ENCODE results near the gene HSPA2. TPM values are rescaled to one million over a fixed set of nuclear protein-coding genes. Genes with fewer than 3 reads are reported as not detected.

The HSPA2 gene
- total and polyA plus RNA-seq, 2 donors (not counting 1 experiment from before 2014, with no cell fraction given) = 3.6 to 19.6 TPM

DNA sequence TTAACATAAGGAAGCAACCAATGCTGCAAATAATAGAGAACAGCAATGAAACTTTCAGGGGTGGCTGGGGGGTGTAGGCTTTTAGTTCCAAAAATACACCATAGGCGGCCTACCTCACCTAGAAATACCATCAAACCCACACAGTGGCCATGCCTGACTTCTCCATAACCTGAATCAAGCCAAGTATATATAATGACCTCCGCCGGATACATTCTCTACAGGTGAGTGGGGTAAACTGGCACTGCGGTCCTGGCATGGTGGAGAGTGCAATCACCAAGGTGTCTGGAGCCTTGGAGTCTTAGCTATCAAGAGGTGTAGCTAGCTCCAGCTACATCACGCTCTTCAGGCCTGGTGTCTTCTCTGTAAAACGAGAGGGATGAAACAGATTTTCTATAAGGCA is 38.1 kb upstream of the HSPA2 start:
- TF ChIP-seq EZH2 (IDR thresholded peaks at IDR 0.05; ENCODE audit: borderline replicate concordance, insufficient read depth, low read depth, low read length, poor library complexity, severe bottlenecking) = no peak
- TF ChIP-seq, protein P1, sequence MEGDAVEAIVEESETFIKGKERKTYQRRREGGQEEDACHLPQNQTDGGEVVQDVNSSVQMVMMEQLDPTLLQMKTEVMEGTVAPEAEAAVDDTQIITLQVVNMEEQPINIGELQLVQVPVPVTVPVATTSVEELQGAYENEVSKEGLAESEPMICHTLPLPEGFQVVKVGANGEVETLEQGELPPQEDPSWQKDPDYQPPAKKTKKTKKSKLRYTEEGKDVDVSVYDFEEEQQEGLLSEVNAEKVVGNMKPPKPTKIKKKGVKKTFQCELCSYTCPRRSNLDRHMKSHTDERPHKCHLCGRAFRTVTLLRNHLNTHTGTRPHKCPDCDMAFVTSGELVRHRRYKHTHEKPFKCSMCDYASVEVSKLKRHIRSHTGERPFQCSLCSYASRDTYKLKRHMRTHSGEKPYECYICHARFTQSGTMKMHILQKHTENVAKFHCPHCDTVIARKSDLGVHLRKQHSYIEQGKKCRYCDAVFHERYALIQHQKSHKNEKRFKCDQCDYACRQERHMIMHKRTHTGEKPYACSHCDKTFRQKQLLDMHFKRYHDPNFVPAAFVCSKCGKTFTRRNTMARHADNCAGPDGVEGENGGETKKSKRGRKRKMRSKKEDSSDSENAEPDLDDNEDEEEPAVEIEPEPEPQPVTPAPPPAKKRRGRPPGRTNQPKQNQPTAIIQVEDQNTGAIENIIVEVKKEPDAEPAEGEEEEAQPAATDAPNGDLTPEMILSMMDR (IDR thresholded peaks at IDR 0.05) = peak; percentile 44
- peak overlapping the region; percentile 95 for H3K9ac ChIP-seq (ENCODE audit: low read length)
- DNase-seq (peak; percentile 68), ATAC-seq (ENCODE audit: low read depth) (no peak)
- intact Hi-C loops (cut with micrococcal nuclease) = loop anchor here (2.0 to 5.0 kb wide), 7 partner anchors 34 to 910 kb away; partner anchors contain the start of genes FUT8 and SYNE2
- 30% methylated on average over 4 of the region's 6 CpGs for WGBS (ENCODE audit: insufficient coverage)
- H3K9me3 ChIP-seq (ENCODE audit: control extremely low read depth in 1 of 3, control insufficient read depth in 2 of 3, insufficient read depth in 1 of 3, low read length in 2 of 3) = no peaks in the 10 kb centered on the region
- Mint-ChIP-seq H3K27me3 (no peaks in the 10 kb centered on the region), H3K4me1 (peaks cover 55% of the 10 kb centered on the region), H3K4me3 (peak overlapping the region; percentile 95), H3K27ac (peak overlapping the region; percentile 100), H3K9me3 (ENCODE audit: insufficient read depth) (no peaks in the 10 kb centered on the region)
- POLR2A ChIA-PET = interaction anchor here (0.6 to 3.4 kb wide), 5 partner anchors 13 to 861 kb away, joined by 3 to 28 read pairs (median 4); partner anchors contain the start of genes HSPA2, MTHFD1 and WDR89
- peaks cover 52 to 53% of the 10 kb centered on the region in 2 donors for H3K4me1 ChIP-seq (ENCODE audit: control insufficient read depth in 2 of 2, insufficient read depth in 2 of 2, low read length in 2 of 2)
- CTCF ChIA-PET = interaction anchor here (0.9 to 3.1 kb wide), 14 partner anchors 9 to 189 kb away, joined by 3 to 42 read pairs (median 4); partner anchors contain the start of gene HSPA2
- H3K4me2 ChIP-seq (replicated peaks; ENCODE audit: low read depth, low read length, poor library complexity, severe bottlenecking) = peak overlapping the region; percentile 86
- peaks cover 0 to 4% of the 10 kb centered on the region in 2 experiments for H3K36me3 ChIP-seq (replicated peaks in 1 of 2; ENCODE audit: control extremely low read depth in 1 of 2, control insufficient read depth in 1 of 2, extremely low read depth in 1 of 2, insufficient read depth in 2 of 2, low read length in 1 of 2)
- H3K27ac ChIP-seq (ENCODE audit: low read length in 2 of 2) = peak overlapping the region; percentile 99 to 100
- peak overlapping the region; percentile 74 for H2AFZ ChIP-seq (ENCODE audit: insufficient read depth, low read depth, low read length, poor library complexity, severe bottlenecking)
- peak overlapping the region; percentile 87 to 98 (median 95) for H3K4me3 ChIP-seq (ENCODE audit: control extremely low read depth in 1 of 5, extremely low read depth in 1 of 5, insufficient read depth in 1 of 5, low read depth in 2 of 5, low read length in 4 of 5)
- H3K79me2 ChIP-seq (ENCODE audit: control insufficient read depth, insufficient read depth, low read length) = peaks cover 80% of the 10 kb centered on the region
- peaks cover 27% of the 10 kb centered on the region for H4K20me1 ChIP-seq (ENCODE audit: control insufficient read depth, insufficient read depth, low read length, poor library complexity, severe bottlenecking)
- no peaks in the 10 kb centered on the region for H3K27me3 ChIP-seq (replicated peaks in 1 of 4; ENCODE audit: control extremely low read depth in 1 of 4, control insufficient read depth in 3 of 4, insufficient read depth in 4 of 4, low read length in 3 of 4)

DNA sequence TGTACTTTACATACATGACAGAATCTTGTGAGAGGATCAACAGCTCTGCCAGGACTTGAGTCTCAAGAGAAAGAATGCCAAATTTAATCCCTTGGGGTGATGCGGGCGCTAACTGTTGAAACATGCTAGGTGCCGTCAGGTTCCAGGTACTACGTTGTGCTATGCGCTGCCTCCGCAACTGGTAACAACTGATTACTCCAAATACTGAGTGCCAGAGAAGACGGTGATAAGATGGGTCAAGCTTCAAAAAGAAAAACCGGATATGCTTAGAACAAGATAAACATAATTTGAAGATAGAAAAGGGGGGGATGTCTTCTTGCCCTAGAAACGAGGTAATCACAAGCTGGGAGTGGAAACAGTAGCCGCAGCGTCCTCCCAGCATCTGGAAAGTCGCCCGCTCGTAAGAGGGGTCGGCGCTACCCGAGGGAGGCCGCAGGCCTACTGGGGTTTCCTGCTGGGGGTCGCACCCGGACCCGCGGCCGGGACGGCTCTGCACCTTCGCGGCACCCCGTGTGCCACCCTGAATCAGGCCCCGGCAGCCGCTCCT is 37.6 kb upstream of the HSPA2 start:
- peak overlapping the region; percentile 100 for H3K27ac Mint-ChIP-seq
- H3K36me3 ChIP-seq (replicated peaks in 1 of 2; ENCODE audit: control extremely low read depth in 1 of 2, control insufficient read depth in 1 of 2, extremely low read depth in 1 of 2, insufficient read depth in 2 of 2, low read length in 1 of 2) = peaks cover 0 to 4% of the 10 kb centered on the region in 2 experiments
- peak; percentile 65 for DNase-seq
- peaks cover 32% of the 10 kb centered on the region for H4K20me1 ChIP-seq (ENCODE audit: control insufficient read depth, insufficient read depth, low read length, poor library complexity, severe bottlenecking)
- ChIA-PET CTCF (interaction anchor here (0.9 to 3.1 kb wide), 13 partner anchors 9 to 164 kb away, joined by 3 to 42 read pairs (median 4); partner anchors contain the start of gene HSPA2), POLR2A (interaction anchor here (0.6 to 3.4 kb wide), 6 partner anchors 11 to 861 kb away, joined by 3 to 28 read pairs (median 4); partner anchors contain the start of genes HSPA2, MTHFD1 and WDR89)
- no peaks in the 10 kb centered on the region for H3K27me3 Mint-ChIP-seq
- H3K4me1 Mint-ChIP-seq = peaks cover 56% of the 10 kb centered on the region
- 0% methylated on average over 26 of the region's 29 CpGs for WGBS (ENCODE audit: insufficient coverage)
- intact Hi-C loops (cut with micrococcal nuclease) = loop anchor here (1.0 to 5.0 kb wide), 12 partner anchors 8 to 909 kb away; partner anchors contain the start of genes CHURC1, FUT8, HSPA2 and MTHFD1
- H3K9me3 Mint-ChIP-seq (ENCODE audit: insufficient read depth) = no peaks in the 10 kb centered on the region
- peak overlapping the region; percentile 95 for H3K4me3 Mint-ChIP-seq
- ATAC-seq (ENCODE audit: low read depth) = no peak
- H3K9ac ChIP-seq (ENCODE audit: low read length) = peak overlapping the region; percentile 95
- H3K4me2 ChIP-seq (replicated peaks; ENCODE audit: low read depth, low read length, poor library complexity, severe bottlenecking) = peak overlapping the region; percentile 86
- TF ChIP-seq, protein P1 (IDR thresholded peaks at IDR 0.05) = no peak
- no peak for TF ChIP-seq EZH2 (IDR thresholded peaks at IDR 0.05; ENCODE audit: borderline replicate concordance, insufficient read depth, low read depth, low read length, poor library complexity, severe bottlenecking)
- no peaks in the 10 kb centered on the region for H3K27me3 ChIP-seq (replicated peaks in 1 of 4; ENCODE audit: control extremely low read depth in 1 of 4, control insufficient read depth in 3 of 4, insufficient read depth in 4 of 4, low read length in 3 of 4)
- H3K4me1 ChIP-seq (ENCODE audit: control insufficient read depth in 2 of 2, insufficient read depth in 2 of 2, low read length in 2 of 2) = peaks cover 57 to 58% of the 10 kb centered on the region in 2 donors
- H3K4me3 ChIP-seq (ENCODE audit: control extremely low read depth in 1 of 5, extremely low read depth in 1 of 5, insufficient read depth in 1 of 5, low read depth in 2 of 5, low read length in 4 of 5) = peak overlapping the region; percentile 87 to 98 (median 95)
- peak overlapping the region; percentile 99 to 100 for H3K27ac ChIP-seq (ENCODE audit: low read length in 2 of 2)
- H3K9me3 ChIP-seq (ENCODE audit: control extremely low read depth in 1 of 3, control insufficient read depth in 2 of 3, insufficient read depth in 1 of 3, low read length in 2 of 3) = no peaks in the 10 kb centered on the region
- peak overlapping the region; percentile 74 for H2AFZ ChIP-seq (ENCODE audit: insufficient read depth, low read depth, low read length, poor library complexity, severe bottlenecking)
- H3K79me2 ChIP-seq (ENCODE audit: control insufficient read depth, insufficient read depth, low read length) = peaks cover 80% of the 10 kb centered on the region

All from B cell (primary cell).